ENCODE measurements around the gene SCAMP2. TPM values are rescaled to one million over a fixed set of nuclear protein-coding genes. Genes with fewer than 3 reads are reported as not detected.

Gene SCAMP2
- total RNA-seq, 1 donor from 2014 or later, result 56.4 TPM

GRCh38 chr15:74799856-74800558 is 73.2 kb downstream of the SCAMP2 start:
- no peak overlapping the region for H2AFZ ChIP-seq (ENCODE audit: low read depth, low read length)
- TF ChIP-seq CTCF (IDR thresholded peaks at IDR 0.05; ENCODE audit: insufficient read depth, low read depth, low read length) (peak; percentile 77), EZH2 (IDR thresholded peaks at IDR 0.05; ENCODE audit: insufficient read depth, low read length) (no peak)

GRCh38 chr15:74799255-74799855 is 73.8 kb downstream of the SCAMP2 start:
- Histone ChIP-seq H3K9ac (ENCODE audit: low read length) (no peak overlapping the region), H4K20me1 (ENCODE audit: insufficient read depth, low read length) (peaks cover 63% of the 10 kb centered on the region), H3K27me3 (ENCODE audit: insufficient read depth, low read length) (no peaks in the 10 kb centered on the region), H3K4me2 (ENCODE audit: low read length) (no peak overlapping the region), H3K79me2 (ENCODE audit: insufficient read depth, low read length) (peaks cover 47% of the 10 kb centered on the region), H3K4me3 (ENCODE audit: insufficient read depth, low read depth, low read length) (no peak overlapping the region), H3K9me3 (ENCODE audit: insufficient read depth, low read depth, low read length) (no peaks in the 10 kb centered on the region), H3K36me3 (ENCODE audit: insufficient read depth, low read length) (peaks cover 6% of the 10 kb centered on the region), H2AFZ (ENCODE audit: low read depth, low read length) (no peak overlapping the region), H3K4me1 (ENCODE audit: insufficient read depth, low read length) (no peaks in the 10 kb centered on the region), H3K27ac (ENCODE audit: low read depth, low read length) (no peak overlapping the region)
- Mint-ChIP-seq H3K27me3 (ENCODE audit: low read depth, unreplicated experiment) (no peaks in the 10 kb centered on the region), H3K4me3 (ENCODE audit: unreplicated experiment) (no peak overlapping the region), H3K27ac (ENCODE audit: unreplicated experiment) (no peak overlapping the region), H3K9me3 (ENCODE audit: unreplicated experiment) (no peaks in the 10 kb centered on the region), H3K36me3 (ENCODE audit: low read depth, unreplicated experiment) (peaks cover 2% of the 10 kb centered on the region), H3K4me1 (ENCODE audit: low read depth, unreplicated experiment) (peaks cover 6% of the 10 kb centered on the region)
- TF ChIP-seq CTCF (IDR thresholded peaks at IDR 0.05; ENCODE audit: insufficient read depth, low read depth, low read length) (no peak), EZH2 (IDR thresholded peaks at IDR 0.05; ENCODE audit: insufficient read depth, low read length) (no peak)
- no peak for DNase-seq (ENCODE audit: low read depth)
- FAIRE-seq, result no peak

More at GRCh38 chr15:74799856-74800558, 73.2 kb downstream of the SCAMP2 start:
- Mint-ChIP-seq H3K4me1 (ENCODE audit: low read depth, unreplicated experiment) (peaks cover 1% of the 10 kb centered on the region), H3K4me3 (ENCODE audit: unreplicated experiment) (no peak overlapping the region), H3K36me3 (ENCODE audit: low read depth, unreplicated experiment) (peaks cover 4% of the 10 kb centered on the region), H3K27me3 (ENCODE audit: low read depth, unreplicated experiment) (no peaks in the 10 kb centered on the region), H3K27ac (ENCODE audit: unreplicated experiment) (no peak overlapping the region), H3K9me3 (ENCODE audit: unreplicated experiment) (no peaks in the 10 kb centered on the region)
- no peak overlapping the region for H3K27ac ChIP-seq (ENCODE audit: low read depth, low read length)
- H3K27me3 ChIP-seq (ENCODE audit: insufficient read depth, low read length), result no peaks in the 10 kb centered on the region
- H3K79me2 ChIP-seq (ENCODE audit: insufficient read depth, low read length), result peaks cover 40% of the 10 kb centered on the region
- no peak overlapping the region for H3K9ac ChIP-seq (ENCODE audit: low read length)
- no peak for DNase-seq (ENCODE audit: low read depth)
- H3K36me3 ChIP-seq (ENCODE audit: insufficient read depth, low read length), result peaks cover 6% of the 10 kb centered on the region
- FAIRE-seq, result no peak
- peaks cover 57% of the 10 kb centered on the region for H4K20me1 ChIP-seq (ENCODE audit: insufficient read depth, low read length)
- no peaks in the 10 kb centered on the region for H3K4me1 ChIP-seq (ENCODE audit: insufficient read depth, low read length)
- no peak overlapping the region for H3K4me2 ChIP-seq (ENCODE audit: low read length)
- no peaks in the 10 kb centered on the region for H3K9me3 ChIP-seq (ENCODE audit: insufficient read depth, low read depth, low read length)
- no peak overlapping the region for H3K4me3 ChIP-seq (ENCODE audit: insufficient read depth, low read depth, low read length)

Data from astrocyte (in vitro differentiated cells and primary cell).